Right cardiac atrium (tissue), 5 donors: Measurements from ENCODE around the gene MNS1. TPM values are rescaled to one million over a fixed set of nuclear protein-coding genes. Genes with fewer than 3 reads are reported as not detected.

Experiments used
- ATAC-seq, 2 donors: fragments of 200-7000 bp; cut with Tn5 transposase; one replicate each; pipeline versions ENCODE4 v1.8.0 to v1.9.1; 2020; ENCODE audit warnings: moderate library complexity in 2 of 2, mild to moderate bottlenecking in 1 of 2
- DNase-seq, 3 donors: peaks; one replicate each; pipeline ENCODE4 v3.0.0-alpha.2; 2020
- H3K27ac ChIP-seq: one replicate; pipeline ENCODE4 v1.5.1; 2013; ENCODE audit warnings: mild to moderate bottlenecking, low read length, control low read depth, moderate library complexity
- H3K27me3 ChIP-seq: one replicate; pipeline ENCODE4 v1.6.1; 2013; ENCODE audit not compliant: control insufficient read depth, insufficient read depth
- H3K4me1 ChIP-seq: one replicate; pipeline ENCODE4 v1.6.1; 2013; ENCODE audit warnings: low read length; ENCODE audit not compliant: control insufficient read depth, insufficient read depth
- H3K4me3 ChIP-seq: one replicate; pipeline ENCODE4 v1.5.1; 2013; ENCODE audit warnings: low read length, control low read depth
- H3K9me3 ChIP-seq: one replicate; pipeline ENCODE4 v1.6.1; 2013; ENCODE audit warnings: low read length; ENCODE audit not compliant: control insufficient read depth
- WGBS: extraction: QIAGEN DNeasy Blood & Tissue Kit; methylation state at CpG from one replicate; pipeline ENCODE4 v1.1.7; 2013; 5-methylcytosine and 5-hydroxymethylcytosine counted together
- intact Hi-C, 4 donors: fragments of 100-400 bp; cut with DNase I; formaldehyde crosslinking; loops; one replicate each; pipeline versions ENCODE4 v1.11.0 to v1.14.0; 2022 to 2023
- polyA plus RNA-seq: library from polyadenylated mRNA; stranded (reverse); fragments of 200-250 nt; gene quantifications from one replicate; pipeline ENCODE4 v1.2.3, GENCODE V29; 2013
- total RNA-seq, 4 donors: library from RNA; stranded (reverse); fragmentation: NEBNext Ultra II Directional; extraction: Animal tissue kit (Norgen Biotek cat#: 25700); gene quantifications; one replicate each; pipeline ENCODE4 v1.2.1, GENCODE V29; 2021
- donor health status: healthy with polysubstance abuse.
- donor health status: DM: no; HTN: yes; CAD: no.
- donor health status: DM: no; HTN: no; CAD: no.
- donor health status: DM: no; HTN: yes; CAD: no; lungs with severe emphysema.
- donor health status: DM: yes; HTN: yes; CAD: no.

The MNS1 gene
- total and polyA plus RNA-seq, 5 donors: 1.1 to 2.9 (median 2.2) TPM

DNA sequence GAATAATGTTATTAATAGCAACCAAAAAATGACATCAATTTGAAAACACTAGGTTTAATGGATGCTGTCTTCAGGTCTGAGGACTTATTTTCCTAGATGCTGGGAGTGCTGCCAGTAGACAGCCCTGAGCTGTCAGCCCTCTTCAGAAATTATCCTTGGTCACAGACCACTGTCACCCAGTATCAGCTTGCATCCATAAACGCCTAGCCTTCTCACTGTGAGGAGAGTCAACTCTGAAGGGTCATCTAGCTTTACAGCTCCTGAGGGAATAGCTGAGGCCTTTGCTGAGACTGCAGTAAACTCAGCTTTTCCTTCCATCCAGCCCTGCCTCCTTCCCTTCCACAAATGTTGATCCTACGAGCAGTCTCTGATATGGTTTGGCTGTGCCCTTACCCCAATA lies 19.4 kb upstream of the MNS1 start:
- intact Hi-C loops: no loop called here
- 61% methylated on average over 2 of the region's 2 CpGs for whole genome bisulfite sequencing
- H3K9me3 ChIP-seq: no peaks in the 10 kb centered on the region

DNA sequence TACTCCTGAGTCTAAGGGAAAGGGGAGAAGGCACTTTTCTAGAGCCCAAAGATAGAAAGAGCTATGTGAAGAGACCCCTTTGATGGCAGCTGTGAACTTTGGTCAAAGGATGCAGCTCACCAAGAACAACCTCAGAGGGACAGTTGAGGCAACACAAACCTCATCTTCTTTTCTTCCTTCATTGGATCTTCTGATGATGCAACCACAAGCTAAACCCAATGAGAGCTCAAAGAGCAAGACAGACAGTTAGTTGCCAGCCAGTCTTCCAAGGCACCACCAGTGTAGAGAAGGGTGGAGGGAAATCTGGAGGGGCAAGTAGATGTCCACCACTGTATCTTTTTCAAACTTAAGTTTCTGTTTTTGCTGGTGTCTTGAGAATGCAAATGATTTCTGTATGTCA lies 10.4 kb upstream of the MNS1 start:
- ATAC-seq (no peak), DNase-seq (no peak)
- H3K27me3 ChIP-seq: no peaks in the 10 kb centered on the region
- H3K4me3 ChIP-seq: no peak overlapping the region
- H3K9me3 ChIP-seq: no peaks in the 10 kb centered on the region
- intact Hi-C loops: no loop called here
- H3K27ac ChIP-seq: no peak overlapping the region
- H3K4me1 ChIP-seq: no peaks in the 10 kb centered on the region

More for the DNA sequence above, 19.4 kb upstream of the MNS1 start:
- Histone ChIP-seq H3K27ac (no peak overlapping the region), H3K4me3 (no peak overlapping the region), H3K27me3 (no peaks in the 10 kb centered on the region), H3K4me1 (no peaks in the 10 kb centered on the region)
- DNase-seq (no peak), ATAC-seq (no peak)

GRCh38 chr15:56473017-56473416 lies 8.1 kb upstream of the MNS1 start:
- Histone ChIP-seq H3K9me3 (no peaks in the 10 kb centered on the region), H3K27me3 (no peaks in the 10 kb centered on the region), H3K27ac (no peak overlapping the region), H3K4me1 (no peaks in the 10 kb centered on the region), H3K4me3 (no peak overlapping the region)
- intact Hi-C loops: no loop called here
- whole genome bisulfite sequencing: 75% methylated on average over 1 of the region's 1 CpG
- ATAC-seq: no peak
- DNase-seq: no peak

DNA sequence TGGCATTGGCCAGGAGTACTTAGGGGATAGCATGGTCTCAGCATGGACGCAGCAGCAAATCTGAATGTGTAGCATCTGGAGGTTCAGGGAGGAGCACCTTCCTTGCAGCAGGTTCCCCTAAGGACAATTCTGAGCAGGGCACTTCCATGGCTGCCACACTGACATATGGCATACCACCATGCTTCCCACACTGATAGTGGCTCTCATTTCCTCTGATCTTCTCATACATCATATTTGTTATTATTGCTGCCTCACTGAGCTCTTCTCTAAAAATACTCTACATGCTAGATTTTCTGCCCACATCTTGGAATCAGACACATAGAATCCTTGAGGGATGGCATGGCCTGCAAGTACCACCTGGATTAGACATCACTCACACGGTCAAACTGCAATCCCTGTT lies 7.3 kb upstream of the MNS1 start:
- intact Hi-C loops: no loop called here

DNA sequence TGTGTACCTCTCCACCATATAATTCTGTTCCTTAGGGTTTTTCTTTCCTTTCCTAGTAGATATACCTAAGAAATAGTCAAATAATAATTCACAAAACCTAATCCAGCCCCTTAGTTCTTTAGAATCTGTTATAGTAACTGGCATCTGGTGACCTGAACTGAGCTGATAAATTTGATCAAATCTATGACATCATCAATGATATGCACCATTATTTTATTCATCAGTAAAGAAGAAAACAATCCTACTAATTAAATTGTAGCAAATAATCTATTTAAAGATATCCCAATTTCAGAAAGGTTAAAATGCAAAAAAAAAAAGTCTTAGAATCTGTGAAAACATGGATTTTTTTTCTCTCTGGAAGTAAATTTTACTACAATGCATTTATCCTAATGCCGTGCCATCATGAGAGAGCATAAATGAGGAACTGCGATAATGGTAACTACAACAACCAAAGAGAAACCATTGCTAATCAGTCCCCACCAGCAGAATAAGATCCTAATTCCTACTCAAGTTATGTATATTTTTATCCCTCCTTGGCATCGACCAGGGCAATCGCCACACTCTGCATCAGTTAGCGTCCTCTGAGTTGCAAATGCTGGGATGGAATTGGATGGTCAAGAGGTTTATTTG lies 6.6 kb upstream of the MNS1 start:
- Histone ChIP-seq H3K27me3 (no peaks in the 10 kb centered on the region), H3K27ac (no peak overlapping the region), H3K4me3 (no peak overlapping the region), H3K4me1 (no peaks in the 10 kb centered on the region), H3K9me3 (no peaks in the 10 kb centered on the region)
- ATAC-seq (no peak), DNase-seq (no peak)
- WGBS: 82% methylated on average over 5 of the region's 5 CpGs
- intact Hi-C loops: no loop called here

More for the DNA sequence above, 7.3 kb upstream of the MNS1 start:
- H3K27ac ChIP-seq: no peak overlapping the region
- no peaks in the 10 kb centered on the region for H3K27me3 ChIP-seq
- H3K9me3 ChIP-seq: no peaks in the 10 kb centered on the region
- no peak overlapping the region for H3K4me3 ChIP-seq
- H3K4me1 ChIP-seq: no peaks in the 10 kb centered on the region
- DNase-seq: no peak
- WGBS: 80% methylated on average over 2 of the region's 2 CpGs
- ATAC-seq: no peak

DNA sequence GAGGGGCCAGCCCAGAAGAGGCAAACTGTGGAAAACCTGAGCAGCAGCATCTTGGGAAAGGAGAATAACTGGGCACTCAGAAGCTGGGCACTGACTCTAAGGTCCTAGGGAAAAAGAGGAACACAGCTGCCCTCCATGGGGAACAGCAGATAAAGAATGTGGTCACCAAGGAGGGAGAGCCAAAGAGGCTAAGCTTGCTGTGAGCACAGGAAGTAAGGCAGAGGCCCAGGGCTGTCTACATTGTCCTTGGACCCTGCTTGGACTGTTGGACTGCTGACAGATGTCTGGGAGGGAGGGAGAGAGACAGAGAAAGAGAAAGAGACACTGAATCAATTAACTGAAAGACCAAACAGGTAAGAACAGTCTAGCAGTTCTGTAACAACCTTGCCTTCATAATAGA lies 4.5 kb upstream of the MNS1 start:
- ATAC-seq: no peak
- DNase-seq: no peak

DNA sequence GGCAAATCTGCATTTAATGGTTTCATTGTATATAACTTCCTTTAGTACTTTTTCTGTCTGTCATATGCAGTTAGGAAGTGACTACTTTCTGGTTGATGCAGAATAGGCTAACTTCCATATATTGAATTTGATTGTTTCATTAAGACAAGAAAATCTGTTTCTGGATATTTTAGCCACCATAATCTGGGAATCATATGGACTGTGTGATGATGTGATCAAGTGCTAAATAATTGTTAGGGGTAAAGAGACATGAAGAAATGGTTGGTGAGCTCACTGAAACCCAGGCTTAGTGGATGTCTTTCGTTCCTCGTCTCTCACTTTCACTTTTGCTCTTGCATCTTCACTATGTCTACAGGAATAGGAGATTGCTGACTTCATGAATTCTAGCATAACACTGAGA lies 3.5 kb upstream of the MNS1 start:
- Histone ChIP-seq H3K27me3 (no peaks in the 10 kb centered on the region), H3K9me3 (no peaks in the 10 kb centered on the region), H3K27ac (no peak overlapping the region), H3K4me3 (no peak overlapping the region), H3K4me1 (no peaks in the 10 kb centered on the region)
- WGBS: 47% methylated on average over 2 of the region's 2 CpGs
- intact Hi-C loops: no loop called here
- DNase-seq (no peak), ATAC-seq (no peak)

More for the DNA sequence above, 4.5 kb upstream of the MNS1 start:
- no peaks in the 10 kb centered on the region for H3K4me1 ChIP-seq
- intact Hi-C loops: no loop called here
- H3K9me3 ChIP-seq: no peaks in the 10 kb centered on the region
- H3K27me3 ChIP-seq: no peaks in the 10 kb centered on the region
- H3K4me3 ChIP-seq: no peak overlapping the region
- H3K27ac ChIP-seq: no peak overlapping the region

DNA sequence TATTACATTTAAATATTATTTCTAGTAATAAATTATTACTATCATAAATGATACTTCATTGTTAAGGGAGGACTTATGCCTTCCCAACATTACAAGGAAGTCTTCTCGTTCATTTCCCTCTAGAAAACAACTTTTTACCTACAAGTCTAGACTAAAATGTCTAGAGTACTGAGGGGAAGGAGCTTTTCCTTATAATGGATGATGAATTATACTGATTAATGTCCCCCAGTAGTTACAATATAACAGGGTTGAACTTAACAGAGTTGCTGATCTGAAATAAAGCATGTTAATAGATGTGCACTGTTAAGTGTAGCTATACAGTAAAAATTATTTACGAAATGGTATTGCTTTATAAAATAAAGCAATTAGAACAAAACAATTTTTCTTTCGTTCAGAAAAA lies 2.7 kb upstream of the MNS1 start:
- WGBS: 63% methylated on average over 3 of the region's 3 CpGs
- H3K9me3 ChIP-seq: no peaks in the 10 kb centered on the region
- no peaks in the 10 kb centered on the region for H3K27me3 ChIP-seq
- intact Hi-C loops: no loop called here
- DNase-seq (no peak), ATAC-seq (no peak)
- H3K4me3 ChIP-seq: no peak overlapping the region
- H3K27ac ChIP-seq: no peak overlapping the region
- H3K4me1 ChIP-seq: no peaks in the 10 kb centered on the region

DNA sequence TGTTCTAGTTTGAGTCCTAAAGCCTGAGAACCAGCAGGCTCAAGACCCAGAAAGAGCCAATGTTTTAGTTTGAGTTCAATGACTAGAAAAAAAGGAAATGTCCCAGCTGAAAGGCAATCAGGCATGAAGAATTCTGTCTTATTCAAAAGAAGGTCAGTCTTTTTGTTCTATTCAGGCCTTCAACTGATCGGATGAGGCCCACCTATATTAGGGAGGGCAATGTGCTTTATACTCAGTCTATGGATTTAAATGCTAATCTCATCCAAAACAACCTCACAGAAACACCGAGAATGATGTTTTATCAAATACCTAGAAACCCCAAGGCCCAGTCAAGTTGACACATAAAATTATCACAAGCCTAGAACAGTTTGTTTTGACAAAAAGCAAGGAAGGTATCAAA lies 4.0 kb downstream of the MNS1 start:
- Histone ChIP-seq H3K4me3 (no peak overlapping the region), H3K4me1 (no peaks in the 10 kb centered on the region), H3K27me3 (no peaks in the 10 kb centered on the region), H3K27ac (no peak overlapping the region), H3K9me3 (no peaks in the 10 kb centered on the region)
- WGBS: 92% methylated on average over 2 of the region's 2 CpGs
- intact Hi-C loops: no loop called here
- no peak for DNase-seq
- no peak for ATAC-seq

DNA sequence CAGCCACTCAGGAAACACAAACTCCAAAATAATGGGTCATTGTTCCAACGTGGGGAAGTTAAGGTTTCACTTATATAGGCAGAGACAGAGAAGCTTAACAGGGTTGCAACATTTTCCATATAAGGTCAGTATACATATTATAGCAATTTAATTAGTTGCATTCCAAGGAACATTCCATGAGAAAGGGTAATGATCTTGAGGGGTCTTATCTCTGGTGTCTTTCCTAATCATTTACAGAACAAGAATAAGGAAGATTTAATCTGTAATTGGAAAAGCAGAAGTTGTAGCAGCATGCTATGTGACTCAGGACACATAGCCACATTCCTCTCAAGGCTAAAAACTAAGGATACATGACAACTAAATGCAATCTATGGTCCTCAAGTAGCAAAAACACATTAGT lies 4.9 kb downstream of the MNS1 start:
- Histone ChIP-seq H3K9me3 (no peaks in the 10 kb centered on the region), H3K27ac (no peak overlapping the region), H3K4me3 (no peak overlapping the region), H3K27me3 (no peaks in the 10 kb centered on the region), H3K4me1 (no peaks in the 10 kb centered on the region)
- WGBS: 33% methylated on average over 1 of the region's 1 CpG
- intact Hi-C loops: no loop called here
- DNase-seq (no peak), ATAC-seq (no peak)

DNA sequence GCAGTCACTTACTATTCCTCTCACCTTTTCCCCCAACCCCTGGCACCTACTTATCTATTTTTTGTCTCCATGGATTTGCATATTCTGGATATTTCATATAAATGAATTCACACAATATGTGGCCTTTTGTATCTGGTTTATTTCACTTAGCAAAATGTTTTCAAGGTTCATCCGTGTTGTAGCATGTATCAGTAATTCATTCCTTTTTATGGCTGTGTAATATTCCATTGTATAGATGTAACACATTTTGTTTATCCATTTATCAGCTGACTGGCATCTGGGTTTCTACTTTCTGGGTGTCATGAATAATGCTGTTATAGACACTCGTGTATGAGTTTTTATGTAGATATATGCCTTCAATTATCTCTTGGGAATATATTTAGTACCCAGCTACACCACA lies 5.8 kb downstream of the MNS1 start:
- WGBS: 93% methylated on average over 2 of the region's 2 CpGs
- H3K4me1 ChIP-seq: no peaks in the 10 kb centered on the region
- no peak for ATAC-seq
- H3K4me3 ChIP-seq: no peak overlapping the region
- DNase-seq: no peak
- no peak overlapping the region for H3K27ac ChIP-seq
- H3K9me3 ChIP-seq: no peaks in the 10 kb centered on the region
- no peaks in the 10 kb centered on the region for H3K27me3 ChIP-seq
- intact Hi-C loops: no loop called here

GRCh38 chr15:56456229-56456628 lies 8.7 kb downstream of the MNS1 start:
- Histone ChIP-seq H3K4me1 (no peaks in the 10 kb centered on the region), H3K27ac (no peak overlapping the region), H3K9me3 (no peaks in the 10 kb centered on the region), H3K27me3 (no peaks in the 10 kb centered on the region), H3K4me3 (no peak overlapping the region)
- ATAC-seq (no peak), DNase-seq (no peak)
- intact Hi-C loops: no loop called here
- 93% methylated on average over 3 of the region's 3 CpGs for WGBS
